Adrenal gland (tissue), 12 donors: Measurements from ENCODE around the gene VPS37C. TPM values are rescaled to one million over a fixed set of nuclear protein-coding genes. Genes with fewer than 3 reads are reported as not detected.

ENCODE experiments used
- DNase-seq, 7 donors: peaks; one replicate each; pipeline ENCODE4 v3.0.0-alpha.2; 2019 to 2020
- H3K27ac ChIP-seq, 5 donors: fragments of 200-600 bp; sonication (generic) in 4 of 5; 1 replicate in 3 of 5; 2 replicates in 2 of 5; pipeline versions ENCODE4 v1.5.1 to v1.8.0; 2016 to 2020; ENCODE audit warnings: mild to moderate bottlenecking in 1 of 5
- H3K27me3 ChIP-seq: fragments of 200-600 bp; 2 replicates; pipeline ENCODE4 v1.8.0; 2021
- H3K36me3 ChIP-seq, 2 donors: fragments of 200-600 bp; replicated peaks in 1 of 2; 1 replicate in 1 of 2; 2 replicates in 1 of 2; pipeline versions ENCODE4 v1.5.1 to v1.8.0; 2018 to 2022
- H3K4me1 ChIP-seq, 2 donors: fragments of 200-600 bp; replicated peaks in 1 of 2; 1 replicate in 1 of 2; 2 replicates in 1 of 2; pipeline versions ENCODE4 v1.5.1 to v1.8.0; 2018 to 2021
- H3K4me3 ChIP-seq, 4 donors: fragments of 200-600 bp; sonication (generic) in 3 of 4; one replicate each; pipeline ENCODE4 v1.5.1; 2016 to 2018
- H3K9me3 ChIP-seq, 3 donors: fragments of 200-600 bp; sonication (generic) in 1 of 3; replicated peaks in 1 of 3; 1 replicate in 2 of 3; 2 replicates in 1 of 3; pipeline versions ENCODE4 v1.5.1 to v1.8.0; 2016 to 2021
- CTCF ChIP-seq, 6 experiments: fragments of 450-650 bp in 4 of 6; fragments of 200-600 bp in 2 of 6; sonication (generic) in 1 of 6; IDR thresholded peaks; 1 replicate in 5 of 6; 2 replicates in 1 of 6; pipeline versions ENCODE4 v1.5.1 to v1.8.0; 2016 to 2021; ENCODE audit warnings: antibody characterized with exemption in 6 of 6, mild to moderate bottlenecking in 2 of 6, moderate library complexity in 1 of 6
- POLR2A ChIP-seq, 2 donors: fragments of 450-650 bp; IDR thresholded peaks; one replicate each; pipeline ENCODE4 v1.6.1; 2017; ENCODE audit warnings: antibody characterized with exemption in 2 of 2, mild to moderate bottlenecking in 2 of 2, moderate library complexity in 1 of 2
- WGBS, 4 donors: extraction: QIAGEN DNeasy Blood & Tissue Kit in 2 of 4; methylation state at CpG; one replicate each; pipeline versions ENCODE4 v1.1.5 to v1.1.7; 2013 to 2017; 5-methylcytosine and 5-hydroxymethylcytosine counted together
- intact Hi-C, 2 donors: fragments of 100-400 bp; cut with DNase I; formaldehyde crosslinking; loops; one replicate each; pipeline versions ENCODE4 v1.14.1 to v1.15.0; 2022 to 2023
- polyA plus RNA-seq, 3 donors: library from polyadenylated mRNA; stranded (reverse); fragments of 200-250 nt in 2 of 3; fragments of 350-450 nt in 1 of 3; fragmentation: Illumina TruSeq in 1 of 3; extraction: RNeasy Lipid Tissue Mini Kit (QIAGEN cat#74804) in 1 of 3; gene quantifications; one replicate each; pipeline ENCODE4 v1.2.3, GENCODE V29; 2013 to 2014
- total RNA-seq, 9 donors: library from RNA; depleted of rRNA in 4 of 9; stranded (reverse); fragments of >200 nt in 4 of 9; fragments of 120-200 nt in 1 of 9; fragmentation: NEBNext Ultra II Directional in 1 of 9; extraction: Animal tissue kit (Norgen Biotek cat#: 25700) in 1 of 9; gene quantifications; one replicate each; pipeline versions ENCODE4 v1.1.0 to v1.2.4, GENCODE V29; 2013 to 2023
- donor health status: healthy with polysubstance abuse.
- donor health status: Bipolar disorder and iron deficiency.
- donor health status: DM: yes; HTN: yes; CAD: no.
- donor health status: DM: no; HTN: no; CAD: no.
- donor health status: DM: no; HTN: no; CAD: no.
- donor health status: DM: yes; HTN: yes; CAD: no.

VPS37C gene
- total and polyA plus RNA-seq, 12 donors: 8.6 to 27.9 (median 18.5) TPM

DNA sequence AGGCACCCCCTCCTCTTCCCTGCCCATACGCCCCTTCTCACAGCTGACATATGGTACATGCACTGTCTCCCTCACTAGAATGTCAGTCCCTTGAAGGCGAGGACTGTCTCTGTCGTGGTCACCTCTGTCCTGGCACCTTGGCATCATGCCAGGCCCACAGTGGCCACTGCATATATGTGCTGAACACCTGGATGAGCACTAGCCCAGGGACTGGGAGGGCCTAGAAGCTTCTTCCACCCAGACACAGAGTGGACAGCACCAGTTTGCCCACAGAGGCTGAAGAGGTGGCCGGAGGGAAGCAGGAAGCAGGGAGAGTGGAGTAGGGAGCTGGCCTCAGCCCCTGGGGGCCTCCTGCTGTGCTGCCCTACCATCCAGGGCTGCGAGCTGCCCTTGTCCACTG, 28.6 kb downstream of the VPS37C start:
- DNase-seq: no peak
- no peaks in the 10 kb centered on the region for H3K9me3 ChIP-seq
- WGBS, 4 donors: 85 to 92% (median 88%) methylated on average over 5 of the region's 5 CpGs
- peaks cover 0 to 16% of the 10 kb centered on the region in 2 donors for H3K36me3 ChIP-seq
- intact Hi-C loops: loop anchor here in 1 of 2 donors (5.0 kb wide), 1 partner anchor 40 kb away; no protein-coding TSS in a partner anchor
- TF ChIP-seq POLR2A (IDR thresholded peaks at IDR 0.05): no peak
- TF ChIP-seq CTCF (IDR thresholded peaks at IDR 0.05): no peak
- peaks cover 7 to 13% of the 10 kb centered on the region in 2 donors for H3K4me1 ChIP-seq
- H3K27ac ChIP-seq: no peak overlapping the region
- H3K4me3 ChIP-seq: no peak overlapping the region
- H3K27me3 ChIP-seq: no peaks in the 10 kb centered on the region

- TF ChIP-seq POLR2A (IDR thresholded peaks at IDR 0.05) (no peak), CTCF (IDR thresholded peaks at IDR 0.05) (no peak)
- H3K9me3 ChIP-seq: no peaks in the 10 kb centered on the region
- peaks cover 0 to 15% of the 10 kb centered on the region in 2 donors for H3K36me3 ChIP-seq
- H3K27ac ChIP-seq: no peak overlapping the region
- intact Hi-C loops: loop anchor here in 1 of 2 donors (5.0 kb wide), 1 partner anchor 40 kb away; no protein-coding TSS in a partner anchor
- WGBS, 4 donors: 89 to 96% (median 92%) methylated on average over 5 to 19 of the region's 19 CpGs
- no peak overlapping the region for H3K4me3 ChIP-seq
- H3K27me3 ChIP-seq: no peaks in the 10 kb centered on the region
- H3K4me1 ChIP-seq: peaks cover 7 to 13% of the 10 kb centered on the region in 2 donors
- DNase-seq: no peak
These were observed 29.1 kb downstream of the VPS37C start for GRCh38 chr11:61131998-61132555.

GRCh38 chr11:61131586-61131985, 29.6 kb downstream of the VPS37C start:
- H3K4me3 ChIP-seq: no peak overlapping the region
- H3K36me3 ChIP-seq: peaks cover 0 to 15% of the 10 kb centered on the region in 2 donors
- DNase-seq: no peak
- intact Hi-C loops: loop anchor here in 1 of 2 donors (5.0 kb wide), 1 partner anchor 41 kb away; no protein-coding TSS in a partner anchor
- H3K27ac ChIP-seq: no peak overlapping the region
- peaks cover 7 to 13% of the 10 kb centered on the region in 2 donors for H3K4me1 ChIP-seq
- 83 to 91% (median 90%) methylated on average over 4 to 14 of the region's 14 CpGs for WGBS, 4 donors
- TF ChIP-seq POLR2A (IDR thresholded peaks at IDR 0.05): no peak
- TF ChIP-seq CTCF (IDR thresholded peaks at IDR 0.05): no peak
- H3K9me3 ChIP-seq: no peaks in the 10 kb centered on the region
- no peaks in the 10 kb centered on the region for H3K27me3 ChIP-seq

- Histone ChIP-seq H3K9me3 (no peaks in the 10 kb centered on the region), H3K4me3 (no peak overlapping the region), H3K36me3 (peaks cover 0 to 15% of the 10 kb centered on the region in 2 donors), H3K4me1 (peaks cover 7 to 13% of the 10 kb centered on the region in 2 donors), H3K27ac (peak overlapping the region in 1 of 5 donors; percentile 85), H3K27me3 (no peaks in the 10 kb centered on the region)
- 79 to 96% (median 87%) methylated on average over 3 to 8 of the region's 8 CpGs for WGBS, 4 donors
- intact Hi-C loops: loop anchor here in 1 of 2 donors (5.0 kb wide), 1 partner anchor 41 kb away; no protein-coding TSS in a partner anchor
- TF ChIP-seq POLR2A (IDR thresholded peaks at IDR 0.05): no peak
- TF ChIP-seq CTCF (IDR thresholded peaks at IDR 0.05): no peak
- no peak for DNase-seq
These were observed 30.0 kb downstream of the VPS37C start for GRCh38 chr11:61131186-61131585.
